DMS53 treated with DMSO at 0.1 percent for 48 hours (cell line): ENCODE data around the gene TSHR.
"Not testable (repeated sequence)": the region's sequence is repeated elsewhere in the genome, so short reads cannot be mapped to it uniquely, and the experiment has no call there.

Source experiments
- DNase-seq: peaks from one replicate; lab custom pipeline; 2025; ENCODE audit not compliant: unreplicated experiment; lab: John Stamatoyannopoulos, UW

TSHR gene

DNA sequence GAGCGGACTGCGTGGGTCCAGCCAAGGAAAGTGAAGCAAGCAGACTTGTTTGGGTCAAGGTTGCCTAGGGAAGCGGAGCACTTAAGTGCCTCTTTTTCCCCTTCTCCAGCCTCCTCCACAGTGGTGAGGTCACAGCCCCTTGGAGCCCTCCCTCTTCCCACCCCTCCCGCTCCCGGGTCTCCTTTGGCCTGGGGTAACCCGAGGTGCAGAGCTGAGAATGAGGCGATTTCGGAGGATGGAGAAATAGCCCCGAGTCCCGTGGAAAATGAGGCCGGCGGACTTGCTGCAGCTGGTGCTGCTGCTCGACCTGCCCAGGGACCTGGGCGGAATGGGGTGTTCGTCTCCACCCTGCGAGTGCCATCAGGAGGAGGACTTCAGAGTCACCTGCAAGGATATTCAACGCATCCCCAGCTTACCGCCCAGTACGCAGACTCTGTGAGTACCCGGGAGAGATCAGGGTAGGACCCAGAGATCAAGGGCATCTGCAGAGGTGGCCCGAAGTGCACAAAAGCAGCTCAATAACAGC lies at the start of gene TSHR:
Gene TSHR, plus strand, starts transcription at position 206 of the 526 bp plus-strand sequence. Its CDS starts 60 bp downstream, at position 266.
- DNase-seq: no peak

DNA sequence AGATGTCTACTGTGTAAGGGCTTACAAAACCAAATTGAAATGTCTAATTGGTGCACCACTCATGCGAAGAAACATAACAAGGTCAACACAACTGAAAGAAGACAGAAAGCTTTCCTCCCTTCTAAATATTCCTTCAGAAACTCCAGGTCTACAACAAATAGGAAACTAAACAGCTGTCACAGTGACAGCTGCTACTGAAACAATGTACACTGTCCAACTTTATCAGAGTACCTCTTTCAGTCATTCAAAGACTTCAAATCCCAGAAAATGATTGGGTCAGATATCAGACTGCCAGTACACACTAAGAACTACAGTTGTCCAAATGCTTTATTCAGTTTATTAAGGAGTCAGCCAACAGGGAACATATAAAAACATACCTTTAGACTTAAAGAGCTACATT lies 49.1 kb upstream of the TSHR start:
- no peak for DNase-seq

DNA sequence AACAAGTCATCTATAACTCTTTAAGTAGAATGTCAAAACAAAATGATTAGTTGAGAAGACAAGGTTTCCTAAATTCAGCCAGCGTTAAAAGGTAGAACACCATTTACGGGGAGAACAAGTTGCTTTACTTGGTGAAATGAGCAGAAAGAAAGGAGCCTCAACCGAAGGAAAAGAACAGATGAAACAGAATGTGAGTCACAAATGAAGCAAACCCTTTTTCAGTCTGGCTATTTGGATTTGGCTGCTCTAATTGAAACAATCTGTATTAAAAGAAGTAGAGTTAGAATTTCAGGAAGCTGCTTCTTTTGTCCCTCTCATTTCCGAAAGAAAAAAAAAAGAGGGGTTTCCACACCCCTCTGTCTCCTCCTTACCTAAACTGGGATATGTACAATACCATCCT lies 48.5 kb upstream of the TSHR start:
- DNase-seq: no peak

DNA sequence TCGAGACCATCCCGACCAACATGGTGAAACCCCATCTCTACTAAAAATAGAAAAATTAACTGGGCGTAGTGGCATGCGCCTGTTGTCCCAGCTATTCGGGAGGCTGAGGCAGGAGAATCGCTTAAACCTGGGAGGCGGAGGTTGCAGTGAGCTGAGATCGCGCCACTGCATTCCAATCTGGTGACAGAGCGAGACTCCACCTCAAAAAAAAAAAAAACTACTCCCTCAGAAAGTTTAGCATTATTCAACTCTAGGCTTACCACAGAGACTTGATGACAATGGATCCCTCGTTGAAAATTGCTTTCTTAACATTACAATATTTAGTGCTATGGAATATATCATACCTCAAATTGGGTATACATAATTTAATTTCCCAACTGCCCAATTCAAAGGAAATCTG lies 43.4 kb upstream of the TSHR start:
- DNase-seq: not testable (repeated sequence)

DNA sequence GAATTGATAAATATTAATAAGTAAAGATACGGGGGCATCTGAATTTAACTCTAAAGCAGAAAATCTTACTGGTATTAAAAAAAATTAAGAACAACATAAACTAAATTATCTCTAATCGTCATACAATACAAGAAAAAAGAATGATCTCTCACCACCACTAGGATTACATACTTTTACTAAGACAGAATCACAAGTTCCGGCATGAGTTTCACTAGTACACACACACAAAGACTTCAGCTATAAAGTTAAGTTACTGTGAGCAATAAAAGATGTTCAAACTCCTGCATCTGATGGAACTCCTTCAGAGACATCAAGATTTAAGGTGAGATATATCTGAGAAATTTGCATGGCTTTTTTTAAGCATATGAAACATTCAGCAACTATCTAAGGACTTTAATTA lies 35.8 kb upstream of the TSHR start:
- no peak for DNase-seq

DNA sequence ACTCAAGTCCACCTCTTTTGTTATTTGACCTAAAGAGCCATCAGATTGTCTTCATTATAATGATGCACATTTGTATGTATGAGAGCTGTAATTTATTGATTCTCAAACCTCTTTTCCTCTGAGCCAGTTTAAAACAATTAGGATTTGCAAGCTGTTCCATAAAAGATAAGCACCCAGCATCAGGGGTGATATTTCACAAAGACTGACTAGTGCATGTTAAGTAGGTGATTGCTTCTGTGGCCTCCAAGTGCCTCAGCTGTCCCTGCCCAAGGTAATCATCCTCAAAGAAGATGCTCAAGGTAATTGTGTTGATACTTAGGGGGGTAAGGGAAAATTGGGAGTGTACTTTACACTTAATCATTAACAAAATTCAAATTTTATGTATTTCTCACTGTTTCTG lies 32.1 kb upstream of the TSHR start:
- no peak for DNase-seq

DNA sequence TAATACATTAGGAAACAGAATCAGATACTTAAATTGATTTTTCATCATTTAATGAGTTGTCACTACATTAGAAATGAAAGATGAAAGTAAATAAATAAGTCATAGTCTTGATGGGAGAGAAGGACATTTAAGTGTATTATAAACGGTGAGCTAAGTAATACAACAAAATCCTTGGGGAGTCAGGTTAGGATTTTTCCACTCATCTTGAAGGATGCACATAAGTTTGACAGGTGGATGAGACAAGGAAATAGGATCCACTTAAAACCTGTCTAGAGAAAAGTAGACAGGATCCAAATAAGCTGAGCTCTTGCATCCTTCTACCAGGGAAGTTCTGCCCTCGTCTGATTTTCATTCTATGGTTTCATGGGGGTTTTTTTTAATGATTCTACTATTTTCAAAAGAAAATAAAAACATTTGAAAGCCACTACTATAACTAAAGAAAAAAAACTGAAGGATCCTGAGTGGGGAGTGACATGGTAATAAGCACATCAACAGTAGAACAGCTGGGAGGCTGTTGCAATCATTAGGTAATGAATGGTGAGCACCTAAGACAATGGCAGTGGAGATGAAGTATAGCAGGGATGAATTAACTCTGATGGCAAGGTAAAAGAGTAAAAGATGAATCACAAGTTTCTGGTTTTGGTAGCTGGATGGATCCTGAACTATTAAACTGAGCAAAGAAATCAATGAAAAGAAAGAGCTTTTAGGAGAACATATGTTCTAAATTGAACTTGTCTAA lies 30.9 kb upstream of the TSHR start:
- no peak for DNase-seq

DNA sequence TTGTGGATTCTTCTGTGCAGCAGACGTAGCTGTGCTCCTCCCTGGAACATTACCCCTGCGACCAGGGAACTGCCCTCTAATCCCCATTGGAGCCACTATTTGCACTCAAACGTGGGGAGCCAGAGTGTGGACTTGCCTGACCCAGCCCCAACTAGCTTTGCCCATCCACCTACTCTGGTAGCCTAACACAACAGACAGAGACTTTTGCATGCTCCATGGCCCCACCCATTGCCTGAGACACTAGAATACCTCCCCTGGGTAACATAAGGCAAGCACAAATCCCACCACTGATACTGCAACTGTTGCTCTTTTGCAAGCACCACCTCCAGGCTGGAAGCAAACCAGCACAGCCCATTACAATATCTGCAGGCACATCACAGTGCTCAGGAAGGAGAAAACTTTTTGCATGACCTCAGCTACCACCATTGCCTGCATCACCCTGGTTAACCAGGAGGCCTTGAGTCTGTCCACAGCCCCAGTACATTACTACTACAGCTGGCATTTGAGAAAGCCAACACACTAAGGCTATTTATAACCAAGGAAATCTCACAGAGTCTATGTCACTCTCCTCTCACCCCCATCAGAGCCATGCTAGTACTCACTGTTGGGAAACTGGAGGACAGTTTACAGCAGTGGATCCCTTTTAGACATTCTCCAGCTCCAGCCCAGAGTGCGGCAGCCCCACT lies 28.9 kb upstream of the TSHR start:
- DNase-seq: no peak

DNA sequence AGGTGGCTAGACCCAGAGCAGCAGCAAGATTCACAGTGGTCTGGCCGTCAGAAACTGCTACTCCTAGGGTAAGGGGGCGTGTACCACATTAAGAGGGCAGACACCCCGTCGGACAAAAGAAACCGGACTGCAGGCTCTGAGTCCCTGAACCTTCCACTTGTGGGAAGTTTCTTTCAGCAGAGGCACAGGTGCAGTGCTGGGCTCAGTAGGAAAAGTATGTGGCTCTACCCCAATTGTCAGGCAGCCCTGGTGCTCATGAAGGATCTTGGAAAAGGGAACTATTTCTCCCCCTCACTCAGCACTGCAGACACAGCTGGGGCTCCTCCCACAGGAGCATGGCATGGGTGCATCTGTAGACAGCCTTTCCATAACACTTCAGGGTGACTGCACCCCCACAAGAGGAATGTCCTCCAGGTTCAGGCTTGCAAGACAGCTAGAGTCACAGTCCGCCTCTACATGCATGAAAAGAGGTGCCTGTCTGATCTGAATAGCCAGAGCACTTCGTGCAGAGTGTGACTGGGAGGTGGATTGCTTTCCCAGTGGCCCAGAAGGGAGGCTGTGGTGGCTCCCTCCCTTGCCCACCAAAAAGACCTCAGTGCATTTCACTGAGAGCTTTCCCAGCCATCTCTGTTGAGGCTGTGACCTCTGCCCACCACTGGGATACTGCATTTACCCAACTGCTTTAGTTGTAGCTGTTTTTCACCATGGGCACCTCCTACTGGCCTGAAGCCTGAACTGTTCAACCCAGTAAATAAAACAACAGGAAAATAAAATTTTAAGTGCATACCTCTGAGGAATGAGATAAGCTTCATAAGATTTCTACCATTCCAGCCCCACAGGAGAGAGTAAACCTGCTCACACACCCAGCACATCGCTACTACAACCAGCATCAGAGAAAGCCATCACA lies 28.1 kb upstream of the TSHR start:
- no peak for DNase-seq

DNA sequence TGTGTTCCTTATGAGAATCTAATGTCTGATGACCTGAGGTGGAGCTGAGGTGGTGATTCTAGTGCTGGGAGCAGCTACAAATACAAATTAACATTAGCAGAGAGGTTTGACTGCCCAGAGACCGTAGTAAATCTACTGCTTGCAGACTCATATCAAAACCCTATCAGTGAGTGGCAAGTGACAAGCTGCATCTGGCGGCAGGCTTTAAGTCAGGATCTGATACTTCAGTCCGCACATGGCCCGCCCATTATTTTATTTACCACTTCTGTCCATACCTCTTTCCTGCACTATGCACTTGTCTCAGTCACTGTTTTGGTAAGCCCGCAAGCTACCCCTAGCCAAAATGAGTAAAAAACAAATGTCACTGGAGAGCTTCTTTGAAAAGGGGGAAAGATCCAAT lies 25.3 kb upstream of the TSHR start:
- no peak for DNase-seq

DNA sequence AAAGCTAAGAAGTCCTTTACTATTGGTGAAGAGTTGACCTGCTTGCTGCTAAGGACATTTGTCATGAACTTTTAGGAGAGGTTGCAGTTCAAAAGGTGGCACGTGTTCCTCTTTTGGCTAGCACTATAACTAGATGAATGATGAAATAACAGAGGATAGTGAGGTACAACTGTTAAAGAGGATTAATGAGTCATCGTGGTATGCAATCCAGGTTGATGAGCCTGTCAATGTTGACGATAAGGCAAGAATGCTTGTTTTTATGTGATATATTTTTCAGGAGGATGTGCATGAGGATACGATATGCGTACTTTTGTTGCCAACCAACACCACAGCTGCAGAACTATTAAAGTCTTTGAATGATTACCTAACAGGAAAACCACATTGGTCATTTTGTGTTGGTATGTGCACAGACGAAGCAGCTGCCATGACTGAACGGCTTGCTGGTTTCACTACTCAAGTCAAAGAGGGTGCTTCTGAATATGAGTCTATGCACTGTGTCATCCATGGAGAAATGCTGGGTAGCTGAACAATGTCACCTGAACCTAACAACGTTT lies 24.5 kb upstream of the TSHR start:
- DNase-seq: peak; percentile 5

DNA sequence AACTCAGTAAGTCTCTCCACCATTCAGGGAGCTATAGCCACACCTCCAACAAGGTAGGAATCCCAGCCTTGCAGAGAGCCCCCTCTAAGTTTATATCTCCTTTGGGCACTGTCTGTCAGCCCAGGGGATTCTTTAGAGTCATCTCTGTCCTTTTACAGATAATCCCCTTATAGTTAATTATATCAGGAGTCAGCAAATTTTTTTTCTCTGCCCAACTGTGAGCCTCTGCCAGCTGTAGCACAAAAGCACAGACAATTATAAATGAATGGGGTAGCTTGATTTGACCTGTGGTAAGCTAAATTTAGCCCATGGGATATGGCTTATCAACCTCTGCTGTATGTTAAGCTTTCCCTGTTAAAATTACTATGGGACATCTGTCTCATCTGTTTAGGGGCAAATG lies 22.1 kb upstream of the TSHR start:
- DNase-seq: no peak

DNA sequence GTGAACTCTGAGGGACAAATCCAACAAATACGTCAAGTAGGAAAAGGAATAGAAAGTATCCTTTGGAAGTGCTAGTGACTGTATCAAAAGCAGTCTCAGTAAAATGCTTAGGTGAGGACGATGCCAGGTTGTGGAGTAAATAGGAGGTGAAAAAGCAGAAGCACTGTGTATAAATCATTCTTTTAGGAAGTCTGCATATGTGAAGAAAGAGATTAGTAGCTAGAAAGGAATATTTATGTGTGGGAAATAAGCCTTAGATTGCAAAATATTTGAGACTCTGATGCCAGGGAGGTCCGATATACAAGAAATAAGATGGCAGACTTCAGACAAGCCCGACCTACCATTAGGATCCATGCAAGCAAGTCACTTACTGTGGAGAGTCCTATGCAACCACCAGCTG lies 21.7 kb upstream of the TSHR start:
- no peak for DNase-seq

DNA sequence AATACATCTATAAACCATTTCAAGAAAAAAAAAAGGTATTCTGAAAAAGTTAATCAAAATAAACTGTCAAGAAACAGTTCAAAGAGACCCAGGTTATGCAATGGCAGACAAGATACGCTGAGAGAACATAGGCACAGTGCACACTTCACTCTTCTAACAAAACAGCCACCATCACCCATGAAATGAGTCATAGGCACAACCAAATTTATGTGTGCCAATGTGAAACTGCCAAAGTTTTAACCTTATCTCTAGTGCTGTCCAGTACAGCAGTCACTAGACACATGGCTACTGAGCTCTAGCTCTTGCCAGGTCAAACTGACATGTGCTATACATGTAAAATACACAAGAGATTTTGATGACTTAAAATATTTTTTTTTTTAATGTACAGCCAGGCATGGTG lies 15.3 kb upstream of the TSHR start:
- DNase-seq: no peak

DNA sequence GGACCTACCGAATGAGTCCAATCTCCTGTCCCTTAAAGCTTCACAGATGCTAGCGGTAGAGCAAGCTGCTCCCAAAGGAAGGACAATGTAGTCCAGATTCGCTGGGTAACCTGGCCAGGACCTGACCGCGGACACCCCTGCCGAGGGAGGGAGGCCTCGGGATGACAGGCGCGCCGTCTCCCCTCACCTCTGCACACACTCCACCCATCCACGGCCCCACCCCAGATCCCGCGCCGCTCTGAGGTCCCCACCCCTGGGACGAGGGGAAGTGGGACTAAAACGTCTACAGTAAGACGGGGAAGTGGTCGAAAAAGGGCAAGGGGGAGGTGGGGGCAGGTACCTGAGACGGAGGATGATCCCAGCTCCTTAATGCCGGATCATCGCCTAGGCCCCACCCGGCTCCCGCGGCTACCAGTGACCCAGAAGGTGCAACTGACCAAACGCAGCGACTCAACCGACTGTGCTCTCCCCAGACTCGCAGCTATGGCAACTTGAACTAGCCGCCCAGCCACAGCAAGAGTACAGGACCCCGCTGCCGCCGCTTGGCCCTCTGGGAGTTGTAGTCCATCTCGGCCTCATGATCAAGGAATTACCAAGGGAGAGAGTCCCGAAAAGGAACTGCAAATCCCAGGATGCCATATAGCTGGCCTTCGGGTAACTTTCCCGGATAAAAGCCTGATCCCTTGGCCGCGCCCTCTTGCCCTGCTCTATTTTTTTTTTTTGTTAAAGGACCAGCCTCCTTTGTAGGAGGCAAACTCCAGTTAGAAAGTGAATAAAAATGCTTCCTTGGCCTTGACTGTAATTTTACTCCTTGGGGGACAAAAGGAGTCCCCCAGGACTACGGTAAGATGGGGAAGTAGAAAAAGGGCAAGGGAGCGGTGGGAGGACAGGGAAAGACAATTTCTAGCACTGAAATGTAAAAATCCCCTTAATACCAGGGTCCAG lies 13.9 kb upstream of the TSHR start, which contains the start of gene CEP128:
Gene CEP128, minus strand, starts transcription at position 498 of the 945 bp plus-strand sequence.
- peak; percentile 91 for DNase-seq

DNA sequence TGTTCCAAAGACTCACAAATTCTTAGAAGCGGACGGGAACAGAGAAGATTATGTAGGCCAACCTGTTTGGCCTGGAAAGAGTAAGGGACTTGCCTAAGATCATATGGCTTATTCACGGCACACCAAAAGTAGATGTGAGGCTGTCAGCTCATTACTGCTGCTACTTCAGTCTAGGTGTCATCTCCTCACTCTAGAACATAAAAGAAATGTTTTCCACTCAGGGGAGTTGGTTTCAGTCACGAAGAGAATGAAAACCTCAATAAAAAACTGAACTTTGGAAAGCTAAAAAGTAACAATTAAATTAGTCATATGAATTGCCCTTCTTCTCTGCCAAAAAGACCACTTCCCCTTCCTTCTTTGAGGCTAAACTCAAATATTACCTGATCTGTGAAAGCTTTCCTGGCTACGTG lies 13.2 kb upstream of the TSHR start:
- peak; percentile 0 for DNase-seq

DNA sequence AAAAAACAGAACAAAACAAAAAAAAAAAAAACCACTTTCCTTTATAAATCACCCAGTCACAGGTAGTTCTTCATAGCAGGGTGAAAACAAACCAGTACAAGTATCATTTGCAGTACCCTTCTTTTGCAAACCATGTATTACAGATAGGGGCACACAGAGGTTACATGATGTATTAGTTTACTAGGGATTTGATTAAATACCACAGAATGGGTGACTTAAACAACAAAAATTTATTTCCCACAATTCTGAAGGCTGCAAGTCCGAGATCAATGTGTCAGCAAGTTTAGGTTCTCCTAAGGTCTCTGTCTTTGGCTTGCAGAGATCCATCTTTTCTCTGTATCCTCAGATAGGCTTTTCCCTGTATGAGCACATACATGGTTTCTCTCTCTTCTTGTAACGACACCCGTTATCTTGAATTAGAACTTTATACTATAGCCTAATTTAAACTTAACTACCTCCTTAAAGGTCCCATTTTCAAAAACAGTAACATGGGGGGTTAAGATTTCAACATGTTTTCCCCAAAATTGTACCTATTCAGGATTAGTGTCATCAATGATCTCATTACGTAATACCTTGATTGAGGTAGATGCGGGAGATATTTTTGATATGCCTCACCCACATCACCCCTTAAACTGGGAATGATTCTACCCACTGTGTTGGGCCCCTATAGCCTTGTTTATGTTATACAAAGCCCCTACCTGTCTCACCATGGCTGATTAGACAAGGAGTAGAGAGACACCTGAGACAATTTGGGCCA lies 10.4 kb upstream of the TSHR start:
- no peak for DNase-seq

DNA sequence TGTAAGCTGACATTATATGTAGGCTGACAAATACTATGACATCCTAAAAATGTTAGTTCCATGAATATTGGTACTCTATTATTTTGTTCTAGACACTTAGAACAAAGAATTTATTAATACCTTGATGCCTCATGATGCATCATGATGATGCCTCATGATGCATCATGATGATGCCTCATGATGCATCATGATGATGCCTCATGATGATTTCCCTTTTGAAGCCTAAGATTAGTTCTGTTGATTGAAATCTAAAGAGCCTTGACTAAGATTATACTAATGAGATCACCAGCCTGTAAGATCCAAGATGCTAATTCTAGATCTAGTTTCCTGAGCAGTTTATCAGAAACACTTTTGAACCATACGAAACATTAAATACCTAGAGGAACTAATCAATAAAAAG lies 9.2 kb upstream of the TSHR start:
- no peak for DNase-seq

DNA sequence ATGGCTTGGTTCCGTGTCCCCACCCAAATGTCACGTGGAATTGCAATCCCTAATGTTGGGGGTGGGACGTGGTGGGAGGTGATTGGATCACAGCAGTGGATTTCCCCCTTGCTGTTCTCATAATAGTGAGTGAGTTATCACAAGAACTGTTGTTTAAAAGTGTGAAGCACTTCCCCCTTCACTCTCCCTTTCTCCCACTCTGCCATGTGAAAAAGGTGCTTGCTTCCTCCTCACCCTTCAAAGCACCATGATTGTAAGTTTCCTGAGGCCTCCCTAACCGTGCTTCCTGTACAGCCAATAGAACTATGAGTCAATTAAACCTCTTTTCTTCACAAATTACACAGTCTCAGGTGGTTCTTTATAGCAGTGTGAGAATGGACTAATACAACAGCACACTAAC lies 8.6 kb upstream of the TSHR start:
- no peak for DNase-seq
